ENCODE data around the gene SLC22A23. TPM values are rescaled to one million over a fixed set of nuclear protein-coding genes. Genes with fewer than 3 reads are reported as not detected.
"Not testable (repeated sequence)": the region's sequence is repeated elsewhere in the genome, so short reads cannot be mapped to it uniquely, and the experiment has no call there.

SLC22A23 gene
- total RNA-seq, 2 experiments from 2014 or later = not detected

DNA sequence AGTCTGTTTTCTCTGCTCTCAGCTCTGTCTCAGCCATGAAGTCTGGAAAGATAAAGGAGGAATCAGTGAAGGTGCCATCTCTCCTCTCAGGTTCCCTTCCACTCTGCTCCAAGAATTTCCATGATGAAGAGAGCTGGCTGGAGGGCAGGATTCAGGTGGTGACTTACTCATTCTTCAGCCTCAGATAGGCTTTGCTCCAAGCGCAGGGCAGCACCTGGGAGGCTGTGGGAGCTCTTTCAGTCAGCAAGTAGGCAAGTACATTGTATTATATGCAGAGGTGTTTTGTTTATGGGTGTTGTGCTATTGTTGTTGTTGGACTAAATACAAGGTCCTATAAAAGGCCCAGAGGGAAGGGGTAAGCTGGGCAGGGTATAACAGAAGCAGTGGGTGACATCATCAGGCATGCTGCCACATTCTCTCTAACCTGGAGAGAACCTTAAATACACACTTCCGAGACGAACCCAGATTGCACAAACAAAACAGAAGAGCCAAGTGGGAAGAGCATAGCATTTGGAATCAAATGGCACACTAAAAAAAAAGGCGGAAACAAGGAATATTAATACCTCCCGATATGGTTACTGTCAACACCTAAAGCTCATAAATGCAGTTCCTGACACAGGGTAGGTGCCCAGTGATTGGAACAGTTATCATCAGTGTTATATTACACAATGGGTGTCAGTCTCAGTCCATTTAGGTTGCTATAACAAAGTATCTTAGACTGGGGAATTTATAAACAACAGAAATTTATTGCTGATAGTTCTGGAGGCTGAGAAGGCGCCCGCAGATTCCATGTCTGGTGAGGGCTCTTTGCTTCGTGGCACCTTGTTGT is 212.6 kb downstream of the SLC22A23 start:
- Histone ChIP-seq H4K20me1 (ENCODE audit: insufficient read depth, low read length) (no peaks in the 10 kb centered on the region), H3K4me3 (ENCODE audit: low read depth, low read length, poor library complexity, severe bottlenecking) (no peak overlapping the region), H3K27ac (ENCODE audit: low read depth, low read length, poor library complexity, severe bottlenecking) (no peak overlapping the region), H3K4me2 (ENCODE audit: low read length) (no peak overlapping the region), H3K36me3 (ENCODE audit: insufficient read depth, low read length) (no peaks in the 10 kb centered on the region), H2AFZ (ENCODE audit: low read length) (no peak overlapping the region), H3K9me3 (ENCODE audit: low read length) (no peaks in the 10 kb centered on the region), H3K4me1 (ENCODE audit: insufficient read depth, low read length, poor library complexity, severe bottlenecking) (no peaks in the 10 kb centered on the region), H3K9me2 (ENCODE audit: insufficient read depth, low read length) (no peaks in the 10 kb centered on the region), H3K79me2 (ENCODE audit: insufficient read depth, low read depth, low read length) (no peaks in the 10 kb centered on the region)
- intact Hi-C loops (cut with micrococcal nuclease; ENCODE audit: unreplicated experiment) = no loop called here
- no TSS peak for BruUV-seq (replicated peaks)
- CTCF ChIA-PET (ENCODE audit: unreplicated experiment) = no interaction called here
- TF ChIP-seq CTCF (conservative IDR thresholded peaks at IDR 0.05; ENCODE audit: low read length) (no peak), EZH2phosphoT487 (IDR thresholded peaks at IDR 0.05; ENCODE audit: borderline replicate concordance, low read depth, low read length) (no peak)
- DNase-seq (ENCODE audit: low spot score) = no peak
- POLR2A ChIA-PET = interaction anchor here (0.8 kb wide), 1 partner anchor 1594 kb away, joined by 4 read pairs; no protein-coding TSS in a partner anchor

DNA sequence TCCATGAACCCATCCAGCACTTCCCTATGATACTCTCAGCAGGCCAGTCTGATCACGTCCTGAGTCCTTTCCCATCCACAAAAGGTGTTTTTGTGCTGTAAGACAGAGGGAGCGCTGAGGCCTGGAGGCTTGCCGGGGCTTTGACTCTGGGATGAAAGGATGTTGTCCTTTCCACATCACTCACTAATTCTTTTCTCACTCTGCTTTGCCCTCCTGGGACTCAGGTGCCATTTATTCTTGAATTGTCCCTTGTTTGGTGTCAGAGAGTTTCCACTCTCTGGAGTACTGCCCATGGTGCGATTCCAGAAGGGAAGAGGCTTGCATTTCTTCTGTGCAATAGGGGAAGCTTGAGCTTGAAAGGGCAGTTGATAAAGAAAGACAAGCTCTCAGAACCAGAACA is 214.1 kb downstream of the SLC22A23 start:
- Histone ChIP-seq H3K9me3 (ENCODE audit: low read length) (no peaks in the 10 kb centered on the region), H3K27ac (ENCODE audit: low read depth, low read length, poor library complexity, severe bottlenecking) (no peak overlapping the region), H3K4me1 (ENCODE audit: insufficient read depth, low read length, poor library complexity, severe bottlenecking) (peaks cover 4% of the 10 kb centered on the region), H2AFZ (ENCODE audit: low read length) (no peak overlapping the region), H4K20me1 (ENCODE audit: insufficient read depth, low read length) (no peaks in the 10 kb centered on the region), H3K79me2 (ENCODE audit: insufficient read depth, low read depth, low read length) (no peaks in the 10 kb centered on the region), H3K4me3 (ENCODE audit: low read depth, low read length, poor library complexity, severe bottlenecking) (no peak overlapping the region), H3K9me2 (ENCODE audit: insufficient read depth, low read length) (no peaks in the 10 kb centered on the region), H3K4me2 (ENCODE audit: low read length) (no peak overlapping the region), H3K36me3 (ENCODE audit: insufficient read depth, low read length) (no peaks in the 10 kb centered on the region)
- POLR2A ChIA-PET = no interaction called here
- CTCF ChIA-PET (ENCODE audit: unreplicated experiment) = no interaction called here
- no TSS peak for BruUV-seq (replicated peaks)
- DNase-seq (ENCODE audit: low spot score) = no peak
- intact Hi-C loops (cut with micrococcal nuclease; ENCODE audit: unreplicated experiment) = no loop called here
- no peak for TF ChIP-seq EZH2phosphoT487 (IDR thresholded peaks at IDR 0.05; ENCODE audit: borderline replicate concordance, low read depth, low read length)
- TF ChIP-seq CTCF (conservative IDR thresholded peaks at IDR 0.05; ENCODE audit: low read length) = no peak

- H3K9me2 ChIP-seq (ENCODE audit: insufficient read depth, low read length); H3K9me3 ChIP-seq (ENCODE audit: low read length); CTCF ChIA-PET (ENCODE audit: unreplicated experiment); H2AFZ ChIP-seq (ENCODE audit: low read length); DNase-seq (ENCODE audit: low spot score); H3K79me2 ChIP-seq (ENCODE audit: insufficient read depth, low read depth, low read length); H4K20me1 ChIP-seq (ENCODE audit: insufficient read depth, low read length); BruUV-seq (replicated peaks); H3K4me2 ChIP-seq (ENCODE audit: low read length); H3K4me3 ChIP-seq (ENCODE audit: low read depth, low read length, poor library complexity, severe bottlenecking); intact Hi-C loops (cut with micrococcal nuclease; ENCODE audit: unreplicated experiment); H3K36me3 ChIP-seq (ENCODE audit: insufficient read depth, low read length); H3K27ac ChIP-seq (ENCODE audit: low read depth, low read length, poor library complexity, severe bottlenecking); POLR2A ChIA-PET: not testable (repeated sequence)
- peaks cover 14% of the 10 kb centered on the region for H3K4me1 ChIP-seq (ENCODE audit: insufficient read depth, low read length, poor library complexity, severe bottlenecking)
These were observed 215.1 kb downstream of the SLC22A23 start for GRCh38 chr6:3241745-3242144.
